ENCODE measurements around the gene COMTD1. TPM values are rescaled to one million over a fixed set of nuclear protein-coding genes. Genes with fewer than 3 reads are reported as not detected.
A peak's percentile ranks its signal among the peaks of the same experiment; 100 is the strongest.
"Not testable (repeated sequence)": the region's sequence is repeated elsewhere in the genome, so short reads cannot be mapped to it uniquely, and the experiment has no call there.

Gene COMTD1
- total and polyA plus RNA-seq, 2 experiments from 2014 or later, result 36.7 to 46.4 TPM

DNA sequence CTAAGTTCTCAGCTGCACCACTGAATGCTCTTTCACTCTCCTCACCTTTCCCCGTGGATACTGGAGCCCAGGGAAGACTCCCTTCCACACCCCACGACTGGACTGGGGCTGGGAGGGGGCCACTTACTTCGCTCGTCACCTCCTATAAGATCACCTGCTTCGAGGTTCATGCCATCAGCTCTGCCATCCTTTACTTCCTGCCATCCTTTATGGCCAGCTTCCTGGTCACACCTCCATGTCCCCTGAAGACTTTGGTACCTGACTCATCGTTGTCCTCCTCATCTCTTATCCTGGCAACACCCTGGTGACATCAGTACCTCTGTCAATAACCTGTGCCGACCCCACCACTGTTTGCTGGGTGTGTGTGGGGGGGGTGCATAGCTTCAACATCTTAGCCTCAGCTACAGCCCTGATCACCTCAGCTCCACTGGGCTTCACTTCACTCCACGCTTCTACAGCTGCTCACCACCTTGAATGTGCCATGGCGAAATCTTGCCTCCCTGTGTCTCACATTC, 33.9 kb downstream of the COMTD1 start:
- no peaks in the 10 kb centered on the region for H3K9me2 ChIP-seq (replicated peaks; ENCODE audit: insufficient read depth)
- WGBS (ENCODE audit: low lambda C conversion rate, missing lambda C conversion rate), result 85% methylated on average over 9 of the region's 9 CpGs
- H3K4me2 ChIP-seq, result no peak overlapping the region
- H3K27me3 ChIP-seq, result no peaks in the 10 kb centered on the region
- H3K27ac ChIP-seq, result peak overlapping the region; percentile 83
- H3K4me3 ChIP-seq, result no peak overlapping the region
- H3K9me3 ChIP-seq (ENCODE audit: low read depth), result no peaks in the 10 kb centered on the region
- no peaks in the 10 kb centered on the region for H3K4me1 ChIP-seq (ENCODE audit: insufficient read depth)
- peak; percentile 72 for DNase-seq (ENCODE audit: low spot score)
- no peaks in the 10 kb centered on the region for H3K79me2 ChIP-seq
- H3K36me3 ChIP-seq (replicated peaks; ENCODE audit: insufficient read depth, low read depth), result no peaks in the 10 kb centered on the region
- H4K20me1 ChIP-seq (ENCODE audit: insufficient read depth, poor library complexity, severe bottlenecking), result no peaks in the 10 kb centered on the region
- H2AFZ ChIP-seq, result no peak overlapping the region
- TF ChIP-seq, protein P1, sequence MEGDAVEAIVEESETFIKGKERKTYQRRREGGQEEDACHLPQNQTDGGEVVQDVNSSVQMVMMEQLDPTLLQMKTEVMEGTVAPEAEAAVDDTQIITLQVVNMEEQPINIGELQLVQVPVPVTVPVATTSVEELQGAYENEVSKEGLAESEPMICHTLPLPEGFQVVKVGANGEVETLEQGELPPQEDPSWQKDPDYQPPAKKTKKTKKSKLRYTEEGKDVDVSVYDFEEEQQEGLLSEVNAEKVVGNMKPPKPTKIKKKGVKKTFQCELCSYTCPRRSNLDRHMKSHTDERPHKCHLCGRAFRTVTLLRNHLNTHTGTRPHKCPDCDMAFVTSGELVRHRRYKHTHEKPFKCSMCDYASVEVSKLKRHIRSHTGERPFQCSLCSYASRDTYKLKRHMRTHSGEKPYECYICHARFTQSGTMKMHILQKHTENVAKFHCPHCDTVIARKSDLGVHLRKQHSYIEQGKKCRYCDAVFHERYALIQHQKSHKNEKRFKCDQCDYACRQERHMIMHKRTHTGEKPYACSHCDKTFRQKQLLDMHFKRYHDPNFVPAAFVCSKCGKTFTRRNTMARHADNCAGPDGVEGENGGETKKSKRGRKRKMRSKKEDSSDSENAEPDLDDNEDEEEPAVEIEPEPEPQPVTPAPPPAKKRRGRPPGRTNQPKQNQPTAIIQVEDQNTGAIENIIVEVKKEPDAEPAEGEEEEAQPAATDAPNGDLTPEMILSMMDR (IDR thresholded peaks at IDR 0.05; ENCODE audit: poor library complexity), result no peak
- no peak for TF ChIP-seq EZH2phosphoT487 (IDR thresholded peaks at IDR 0.05; ENCODE audit: low read depth, severe bottlenecking, unreplicated experiment)
- TF ChIP-seq EZH2 (IDR thresholded peaks at IDR 0.05; ENCODE audit: borderline replicate concordance), result no peak

DNA sequence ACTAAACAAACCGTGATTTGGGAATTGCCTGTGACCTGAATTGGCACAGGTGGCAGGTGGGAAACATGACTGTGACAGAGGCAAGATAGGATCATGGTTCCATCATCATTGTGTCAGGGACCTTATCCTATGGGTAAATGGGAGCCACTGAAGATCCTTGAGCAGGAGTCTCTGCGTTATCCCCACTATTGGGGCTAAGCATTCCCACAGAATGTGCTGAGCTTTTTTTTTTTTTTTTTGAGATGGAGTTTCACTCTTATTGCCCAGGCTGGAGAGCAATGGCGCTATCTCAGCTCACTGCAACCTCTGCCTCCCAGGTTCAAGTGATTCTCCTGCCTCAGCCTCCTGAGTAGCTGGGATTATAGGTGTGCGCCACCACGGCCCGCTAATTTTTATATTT, 35.8 kb downstream of the COMTD1 start:
- not testable (repeated sequence) for H3K4me3 ChIP-seq; H3K79me2 ChIP-seq; H3K27me3 ChIP-seq; H3K4me1 ChIP-seq (ENCODE audit: insufficient read depth); H3K36me3 ChIP-seq (replicated peaks; ENCODE audit: insufficient read depth, low read depth); DNase-seq (ENCODE audit: low spot score); H3K4me2 ChIP-seq; H3K9me3 ChIP-seq (ENCODE audit: low read depth); H2AFZ ChIP-seq; H3K27ac ChIP-seq; H4K20me1 ChIP-seq (ENCODE audit: insufficient read depth, poor library complexity, severe bottlenecking); H3K9me2 ChIP-seq (replicated peaks; ENCODE audit: insufficient read depth)
- 95% methylated on average over 6 of the region's 6 CpGs for WGBS (ENCODE audit: low lambda C conversion rate, missing lambda C conversion rate)

- DNase-seq (ENCODE audit: low spot score), result no peak
- Histone ChIP-seq H2AFZ (no peak overlapping the region), H3K9me2 (replicated peaks; ENCODE audit: insufficient read depth) (no peaks in the 10 kb centered on the region), H3K36me3 (replicated peaks; ENCODE audit: insufficient read depth, low read depth) (no peaks in the 10 kb centered on the region), H3K4me1 (ENCODE audit: insufficient read depth) (peaks cover 5% of the 10 kb centered on the region), H3K4me2 (no peak overlapping the region), H3K9me3 (ENCODE audit: low read depth) (no peaks in the 10 kb centered on the region), H3K4me3 (no peak overlapping the region), H3K27ac (no peak overlapping the region), H4K20me1 (ENCODE audit: insufficient read depth, poor library complexity, severe bottlenecking) (no peaks in the 10 kb centered on the region), H3K79me2 (no peaks in the 10 kb centered on the region), H3K27me3 (no peaks in the 10 kb centered on the region)
- TF ChIP-seq EZH2phosphoT487 (IDR thresholded peaks at IDR 0.05; ENCODE audit: low read depth, severe bottlenecking, unreplicated experiment) (no peak), EZH2 (IDR thresholded peaks at IDR 0.05; ENCODE audit: borderline replicate concordance) (no peak)
- TF ChIP-seq, protein P1 (IDR thresholded peaks at IDR 0.05; ENCODE audit: poor library complexity), result no peak
- 89% methylated on average over 2 of the region's 2 CpGs for WGBS (ENCODE audit: low lambda C conversion rate, missing lambda C conversion rate)
These were observed 37.9 kb downstream of the COMTD1 start for GRCh38 chr10:75197906-75198305.

DNA sequence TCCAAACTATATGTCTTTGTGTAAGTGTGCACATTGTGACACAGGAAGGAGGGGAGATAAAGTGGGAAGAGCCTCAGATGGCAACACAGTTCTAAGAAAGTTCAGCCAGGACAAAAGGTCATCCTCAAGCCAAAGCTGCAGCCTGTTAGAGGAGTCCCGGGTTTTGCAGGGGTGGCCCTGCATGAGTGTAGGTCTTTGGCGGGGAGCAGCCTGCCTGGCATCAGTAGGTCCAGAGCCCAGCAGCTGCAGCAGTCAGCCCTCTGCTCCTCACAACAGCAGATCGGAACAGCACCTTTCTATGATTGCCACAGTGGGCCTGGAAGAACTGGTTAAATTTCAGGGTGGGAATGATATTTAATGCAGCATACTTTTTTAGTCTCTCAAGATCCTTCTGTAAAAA, 38.7 kb downstream of the COMTD1 start:
- 90% methylated on average over 3 of the region's 3 CpGs for WGBS (ENCODE audit: low lambda C conversion rate, missing lambda C conversion rate)
- H4K20me1 ChIP-seq (ENCODE audit: insufficient read depth, poor library complexity, severe bottlenecking), result no peaks in the 10 kb centered on the region

More for the DNA sequence above, 38.7 kb downstream of the COMTD1 start:
- no peaks in the 10 kb centered on the region for H3K9me2 ChIP-seq (replicated peaks; ENCODE audit: insufficient read depth)
- TF ChIP-seq, protein P1 (IDR thresholded peaks at IDR 0.05; ENCODE audit: poor library complexity), result no peak
- TF ChIP-seq EZH2phosphoT487 (IDR thresholded peaks at IDR 0.05; ENCODE audit: low read depth, severe bottlenecking, unreplicated experiment) (no peak), EZH2 (IDR thresholded peaks at IDR 0.05; ENCODE audit: borderline replicate concordance) (no peak)
- H3K36me3 ChIP-seq (replicated peaks; ENCODE audit: insufficient read depth, low read depth), result no peaks in the 10 kb centered on the region
- DNase-seq (ENCODE audit: low spot score), result no peak
- H3K79me2 ChIP-seq, result no peaks in the 10 kb centered on the region
- H3K27ac ChIP-seq, result no peak overlapping the region
- H3K27me3 ChIP-seq, result no peaks in the 10 kb centered on the region
- no peaks in the 10 kb centered on the region for H3K9me3 ChIP-seq (ENCODE audit: low read depth)
- no peak overlapping the region for H3K4me2 ChIP-seq
- peaks cover 9% of the 10 kb centered on the region for H3K4me1 ChIP-seq (ENCODE audit: insufficient read depth)
- no peak overlapping the region for H3K4me3 ChIP-seq
- H2AFZ ChIP-seq, result no peak overlapping the region
